KMS-11 (cell line): ENCODE data around the gene MRPL57.

Source experiments
- H2AFZ ChIP-seq: fragments of 200-600 bp; sonication (generic); 2 replicates; pipeline ENCODE4 v1.6.1; 2016; ENCODE audit warnings: antibody characterized with exemption, mixed run types, low read depth
- H3K27ac ChIP-seq: fragments of 200-600 bp; sonication (generic); 2 replicates; pipeline ENCODE4 v1.6.1; 2016; ENCODE audit warnings: mild to moderate bottlenecking, mixed run types
- H3K27me3 ChIP-seq: fragments of 200-600 bp; sonication (generic); 2 replicates; pipeline ENCODE4 v1.6.1; 2017; ENCODE audit warnings: mild to moderate bottlenecking, low read depth, mixed run types, moderate library complexity; ENCODE audit not compliant: insufficient read depth
- H3K36me3 ChIP-seq: fragments of 200-600 bp; sonication (generic); 2 replicates; pipeline ENCODE4 v1.6.1; 2017; ENCODE audit warnings: mild to moderate bottlenecking, mixed run types; ENCODE audit not compliant: insufficient read depth
- H3K4me1 ChIP-seq: fragments of 200-600 bp; sonication (generic); 2 replicates; pipeline ENCODE4 v1.6.1; 2016; ENCODE audit warnings: mild to moderate bottlenecking, low read depth, mixed run types; ENCODE audit not compliant: poor library complexity, severe bottlenecking
- H3K4me2 ChIP-seq: fragments of 200-600 bp; sonication (generic); 2 replicates; pipeline ENCODE4 v1.7.0; 2016; ENCODE audit warnings: mild to moderate bottlenecking, mixed run types
- H3K4me3 ChIP-seq: fragments of 200-600 bp; sonication (generic); IDR thresholded peaks from 2 replicates; pipeline ENCODE4 v1.6.1; 2017; ENCODE audit warnings: low read depth, low read length, mixed read lengths; ENCODE audit not compliant: insufficient read depth
- H3K79me2 ChIP-seq: fragments of 200-600 bp; sonication (generic); 2 replicates; pipeline ENCODE4 v1.6.1; 2016; ENCODE audit warnings: low read depth, mixed run types; ENCODE audit not compliant: insufficient read depth
- H3K9ac ChIP-seq: fragments of 200-600 bp; sonication (generic); 2 replicates; pipeline ENCODE4 v1.6.1; 2016; ENCODE audit warnings: mild to moderate bottlenecking, mixed run types
- H4K20me1 ChIP-seq: fragments of 200-600 bp; sonication (generic); 2 replicates; pipeline ENCODE4 v1.6.1; 2016; ENCODE audit warnings: mild to moderate bottlenecking, mixed run types; ENCODE audit not compliant: insufficient read depth
- TF ChIP-seq, protein P1 (sequence below): fragments of 200-600 bp; sonication (generic); conservative IDR thresholded peaks from 2 replicates; pipeline ENCODE4 v1.6.1; 2017; ENCODE audit warnings: low read depth, mild to moderate bottlenecking, antibody characterized with exemption, low read length, moderate library complexity, mixed read lengths

The MRPL57 gene

DNA sequence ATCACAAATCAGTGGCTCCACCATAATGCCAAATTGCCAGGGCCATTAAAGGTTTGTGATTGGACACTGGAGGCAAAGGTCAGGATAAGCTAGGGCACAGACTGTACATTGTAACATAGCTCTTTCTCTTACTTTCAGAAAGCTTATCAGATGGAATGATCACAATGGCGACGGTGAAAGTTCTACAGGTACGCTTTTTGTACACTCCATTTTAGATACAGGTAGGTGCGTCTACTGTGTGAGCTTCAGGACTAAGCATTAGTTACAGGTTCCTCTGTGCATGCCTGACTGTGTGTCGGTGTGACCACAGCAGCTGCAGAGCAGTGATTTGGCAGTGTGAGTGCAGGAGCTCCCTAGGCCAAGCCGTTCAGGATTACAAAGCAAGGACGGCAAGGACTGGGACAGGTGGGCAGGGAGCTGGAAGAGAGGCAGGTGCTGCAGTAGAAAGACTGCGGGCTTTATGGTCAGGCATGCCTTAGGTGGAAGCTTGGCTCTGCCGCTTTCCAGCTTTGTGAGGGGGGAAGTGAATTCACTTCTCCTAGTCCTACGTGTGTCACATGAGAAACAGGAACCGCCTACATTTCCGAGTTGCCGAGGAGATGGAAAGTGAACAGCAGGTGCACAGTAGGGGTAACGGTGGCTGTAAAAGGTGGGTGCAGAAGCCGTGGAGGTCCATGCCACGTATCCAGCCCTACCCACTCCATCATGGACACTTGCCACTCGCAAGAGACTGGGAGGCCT lies 49.6 kb downstream of the MRPL57 start:
- Histone ChIP-seq H3K4me2 (no peak overlapping the region), H3K27me3 (no peaks in the 10 kb centered on the region), H3K27ac (no peak overlapping the region), H3K79me2 (no peaks in the 10 kb centered on the region), H4K20me1 (no peaks in the 10 kb centered on the region), H2AFZ (no peak overlapping the region), H3K36me3 (no peaks in the 10 kb centered on the region), H3K9ac (no peak overlapping the region), H3K4me1 (no peaks in the 10 kb centered on the region), H3K4me3 (no peak overlapping the region)
- TF ChIP-seq, protein P1, sequence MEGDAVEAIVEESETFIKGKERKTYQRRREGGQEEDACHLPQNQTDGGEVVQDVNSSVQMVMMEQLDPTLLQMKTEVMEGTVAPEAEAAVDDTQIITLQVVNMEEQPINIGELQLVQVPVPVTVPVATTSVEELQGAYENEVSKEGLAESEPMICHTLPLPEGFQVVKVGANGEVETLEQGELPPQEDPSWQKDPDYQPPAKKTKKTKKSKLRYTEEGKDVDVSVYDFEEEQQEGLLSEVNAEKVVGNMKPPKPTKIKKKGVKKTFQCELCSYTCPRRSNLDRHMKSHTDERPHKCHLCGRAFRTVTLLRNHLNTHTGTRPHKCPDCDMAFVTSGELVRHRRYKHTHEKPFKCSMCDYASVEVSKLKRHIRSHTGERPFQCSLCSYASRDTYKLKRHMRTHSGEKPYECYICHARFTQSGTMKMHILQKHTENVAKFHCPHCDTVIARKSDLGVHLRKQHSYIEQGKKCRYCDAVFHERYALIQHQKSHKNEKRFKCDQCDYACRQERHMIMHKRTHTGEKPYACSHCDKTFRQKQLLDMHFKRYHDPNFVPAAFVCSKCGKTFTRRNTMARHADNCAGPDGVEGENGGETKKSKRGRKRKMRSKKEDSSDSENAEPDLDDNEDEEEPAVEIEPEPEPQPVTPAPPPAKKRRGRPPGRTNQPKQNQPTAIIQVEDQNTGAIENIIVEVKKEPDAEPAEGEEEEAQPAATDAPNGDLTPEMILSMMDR = no peak

DNA sequence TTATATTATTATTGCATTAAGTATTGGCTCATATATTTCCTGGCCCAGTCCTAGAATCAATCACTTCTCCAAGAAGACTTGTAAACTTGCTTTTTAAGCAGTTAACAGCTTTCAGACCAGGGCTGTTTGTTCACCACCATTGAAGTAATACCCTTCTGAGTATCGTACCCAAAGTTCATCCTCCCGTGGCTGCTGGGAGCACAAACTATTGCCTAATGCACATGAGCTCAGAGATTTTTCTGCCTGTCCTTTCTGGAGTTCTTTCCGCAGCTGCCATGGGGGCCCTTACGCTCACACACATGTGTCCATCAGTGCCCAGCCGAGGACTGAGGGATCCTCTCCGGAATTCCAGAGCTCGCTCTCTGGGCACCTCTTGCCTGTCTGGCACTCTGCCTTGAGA lies 51.5 kb downstream of the MRPL57 start:
- no peak overlapping the region for H3K9ac ChIP-seq
- TF ChIP-seq, protein P1 = no peak

More for the DNA sequence above, 51.5 kb downstream of the MRPL57 start:
- H3K36me3 ChIP-seq = no peaks in the 10 kb centered on the region
- no peaks in the 10 kb centered on the region for H3K27me3 ChIP-seq
- H3K27ac ChIP-seq = no peak overlapping the region
- no peak overlapping the region for H3K4me2 ChIP-seq
- H2AFZ ChIP-seq = no peak overlapping the region
- no peaks in the 10 kb centered on the region for H3K4me1 ChIP-seq
- H4K20me1 ChIP-seq = no peaks in the 10 kb centered on the region
- no peaks in the 10 kb centered on the region for H3K79me2 ChIP-seq
- no peak overlapping the region for H3K4me3 ChIP-seq
